Activated naive CD4-positive, alpha-beta T cell treated with anti-CD3 and anti-CD28 coated beads, Interleukin-2, amount 50 U/mL, for 16 hours (primary cell): ENCODE data around the gene TPI1.

Experiments
- DNase-seq: peaks from one replicate; pipeline ENCODE4 v3.0.0-alpha.2; 2020

Gene TPI1

DNA sequence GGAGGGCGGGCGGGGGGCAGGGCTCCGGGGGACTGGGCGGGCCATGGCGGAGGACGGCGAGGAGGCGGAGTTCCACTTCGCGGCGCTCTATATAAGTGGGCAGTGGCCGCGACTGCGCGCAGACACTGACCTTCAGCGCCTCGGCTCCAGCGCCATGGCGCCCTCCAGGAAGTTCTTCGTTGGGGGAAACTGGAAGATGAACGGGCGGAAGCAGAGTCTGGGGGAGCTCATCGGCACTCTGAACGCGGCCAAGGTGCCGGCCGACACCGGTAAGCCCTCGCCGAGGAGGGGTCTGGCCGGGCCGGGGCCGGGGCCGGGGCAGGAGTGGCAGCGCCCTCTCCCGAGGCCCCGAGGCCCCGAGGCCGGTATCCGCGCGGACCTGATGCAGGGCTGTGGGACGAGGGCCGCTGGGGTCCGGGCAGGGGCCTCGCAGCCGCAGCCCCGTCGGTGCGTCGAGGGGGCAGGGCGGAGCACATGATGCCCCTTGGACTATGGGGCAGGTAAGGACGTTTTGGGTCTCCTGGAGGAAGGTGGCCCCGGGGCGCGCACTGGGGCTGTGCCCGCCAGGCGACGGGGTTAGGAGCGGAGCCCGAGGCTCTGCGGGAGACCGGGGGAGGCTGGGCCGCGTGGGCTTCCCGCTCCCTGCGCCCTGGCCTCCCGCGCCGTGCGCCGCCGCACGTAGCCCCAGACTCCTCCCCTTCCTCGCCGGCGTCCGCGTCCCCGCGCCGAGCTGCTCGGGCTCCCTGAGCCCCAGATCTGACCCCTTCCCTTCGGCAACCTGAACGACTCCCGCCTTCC lies at the start of gene TPI1:
TPI1 (plus strand) TSS at position 119 of the 798 bp plus-strand sequence; CDS start at position 155, 36 bp downstream.
- DNase-seq: peak; percentile 79

DNA sequence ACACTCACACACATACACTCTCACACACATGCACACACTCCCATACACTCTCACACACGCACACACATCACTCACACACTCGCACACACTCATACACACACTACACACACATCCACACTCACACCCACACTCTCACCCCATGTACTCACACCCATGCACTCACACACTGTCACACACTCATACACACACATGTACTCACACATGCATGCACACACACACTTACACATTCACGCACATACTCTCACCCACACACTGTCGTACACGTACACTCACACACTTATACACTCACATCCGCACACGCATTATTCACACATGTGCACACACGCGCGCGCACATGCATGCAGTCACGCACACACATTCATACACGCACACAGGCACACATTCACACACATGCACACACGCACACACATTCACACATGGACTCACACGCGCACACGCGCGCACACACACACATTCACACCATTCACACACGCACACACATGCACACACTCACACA lies 49.6 kb upstream of the TPI1 start:
- DNase-seq: no peak

DNA sequence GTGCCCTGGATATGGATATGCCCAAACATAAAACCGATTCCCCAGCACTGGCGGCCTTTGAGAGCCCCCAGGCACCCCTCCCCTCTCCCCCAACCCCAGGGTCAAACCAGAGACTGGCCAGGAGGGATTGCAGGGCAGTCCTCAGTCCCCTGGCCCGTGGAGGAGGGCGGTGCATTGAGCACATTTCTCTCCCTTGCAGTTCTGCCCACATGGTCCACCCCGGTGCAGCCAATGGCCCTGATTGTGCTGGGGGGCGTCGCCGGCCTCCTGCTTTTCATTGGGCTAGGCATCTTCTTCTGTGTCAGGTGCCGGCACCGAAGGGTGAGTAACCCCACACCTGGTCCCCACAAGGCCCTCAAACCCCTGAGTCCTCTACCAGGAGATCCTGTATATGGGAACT lies 49.1 kb upstream of the TPI1 start:
- DNase-seq: no peak

- DNase-seq: no peak
Measured at GRCh38 chr12:6818645-6819044, 48.7 kb upstream of the TPI1 start.

DNA sequence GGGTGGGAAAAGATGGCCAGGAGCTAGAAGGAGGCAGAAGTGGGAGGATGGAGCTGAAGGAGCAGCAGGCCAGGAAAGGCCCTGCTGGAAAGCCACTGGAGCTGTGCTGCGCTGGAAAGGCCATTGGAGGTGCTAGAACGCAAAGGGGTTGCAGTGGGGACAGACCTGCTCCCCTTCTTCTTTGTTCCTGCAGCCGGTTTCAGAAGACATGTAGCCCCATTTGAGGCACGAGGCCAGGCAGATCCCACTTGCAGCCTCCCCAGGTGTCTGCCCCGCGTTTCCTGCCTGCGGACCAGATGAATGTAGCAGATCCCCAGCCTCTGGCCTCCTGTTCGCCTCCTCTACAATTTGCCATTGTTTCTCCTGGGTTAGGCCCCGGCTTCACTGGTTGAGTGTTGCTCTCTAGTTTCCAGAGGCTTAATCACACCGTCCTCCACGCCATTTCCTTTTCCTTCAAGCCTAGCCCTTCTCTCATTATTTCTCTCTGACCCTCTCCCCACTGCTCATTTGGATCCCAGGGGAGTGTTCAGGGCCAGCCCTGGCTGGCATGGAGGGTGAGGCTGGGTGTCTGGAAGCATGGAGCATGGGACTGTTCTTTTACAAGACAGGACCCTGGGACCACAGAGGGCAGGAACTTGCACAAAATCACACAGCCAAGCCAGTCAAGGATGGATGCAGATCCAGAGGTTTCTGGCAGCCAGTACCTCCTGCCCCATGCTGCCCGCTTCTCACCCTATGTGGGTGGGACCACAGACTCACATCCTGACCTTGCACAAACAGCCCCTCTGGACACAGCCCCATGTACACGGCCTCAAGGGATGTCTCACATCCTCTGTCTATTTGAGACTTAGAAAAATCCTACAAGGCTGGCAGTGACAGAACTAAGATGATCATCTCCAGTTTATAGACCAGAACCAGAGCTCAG lies 48.0 kb upstream of the TPI1 start:
- DNase-seq: no peak

GRCh38 chr12:6820166-6820565 lies 47.2 kb upstream of the TPI1 start:
- DNase-seq: no peak

- DNase-seq: no peak
Measured at GRCh38 chr12:6821591-6822425, 45.5 kb upstream of the TPI1 start, which contains the start of gene GPR162. Gene GPR162 (plus strand): TSS chr12:6821821. CDS start chr12:6823899, 2,078 bp downstream.

DNA sequence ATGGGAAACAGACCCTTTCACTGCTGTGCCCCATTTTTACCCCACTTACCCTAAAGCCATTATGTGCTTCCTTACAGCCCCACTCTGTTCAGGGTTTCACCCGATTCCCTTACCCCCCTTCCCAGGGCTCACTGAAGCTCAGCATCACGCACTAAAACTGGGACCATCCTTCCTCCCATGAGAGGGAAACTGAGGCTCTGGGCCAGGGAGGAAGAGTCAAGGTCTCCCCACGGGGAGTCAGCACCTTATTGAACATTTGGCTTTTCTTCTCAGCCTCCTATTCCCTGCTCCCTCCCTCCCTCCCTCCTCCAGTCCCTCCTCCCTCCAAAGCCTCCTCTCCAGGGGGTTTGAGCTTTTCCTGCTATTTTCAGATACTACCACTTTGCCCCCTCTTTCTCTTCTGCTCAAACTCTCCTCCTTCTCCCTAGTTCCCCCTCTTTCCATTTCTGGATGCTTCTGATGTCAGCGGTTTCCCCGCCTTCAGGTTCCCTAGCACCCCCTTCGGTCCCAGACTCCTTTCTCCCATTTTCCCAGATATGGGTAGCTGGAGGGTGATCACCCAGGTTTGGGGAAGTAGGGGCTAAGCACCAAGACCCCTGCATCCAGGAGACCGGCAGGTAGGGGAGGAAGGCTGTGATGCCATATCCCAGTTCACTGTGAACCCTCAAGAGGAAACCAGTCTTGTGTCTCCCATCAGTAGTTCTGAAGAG lies 44.8 kb upstream of the TPI1 start:
- DNase-seq: no peak

GRCh38 chr12:6823182-6824084 lies 43.9 kb upstream of the TPI1 start:
- DNase-seq: no peak

- DNase-seq: no peak
Measured at GRCh38 chr12:6824085-6824775, 43.1 kb upstream of the TPI1 start.

GRCh38 chr12:6824901-6825381 lies 42.4 kb upstream of the TPI1 start:
- DNase-seq: no peak

DNA sequence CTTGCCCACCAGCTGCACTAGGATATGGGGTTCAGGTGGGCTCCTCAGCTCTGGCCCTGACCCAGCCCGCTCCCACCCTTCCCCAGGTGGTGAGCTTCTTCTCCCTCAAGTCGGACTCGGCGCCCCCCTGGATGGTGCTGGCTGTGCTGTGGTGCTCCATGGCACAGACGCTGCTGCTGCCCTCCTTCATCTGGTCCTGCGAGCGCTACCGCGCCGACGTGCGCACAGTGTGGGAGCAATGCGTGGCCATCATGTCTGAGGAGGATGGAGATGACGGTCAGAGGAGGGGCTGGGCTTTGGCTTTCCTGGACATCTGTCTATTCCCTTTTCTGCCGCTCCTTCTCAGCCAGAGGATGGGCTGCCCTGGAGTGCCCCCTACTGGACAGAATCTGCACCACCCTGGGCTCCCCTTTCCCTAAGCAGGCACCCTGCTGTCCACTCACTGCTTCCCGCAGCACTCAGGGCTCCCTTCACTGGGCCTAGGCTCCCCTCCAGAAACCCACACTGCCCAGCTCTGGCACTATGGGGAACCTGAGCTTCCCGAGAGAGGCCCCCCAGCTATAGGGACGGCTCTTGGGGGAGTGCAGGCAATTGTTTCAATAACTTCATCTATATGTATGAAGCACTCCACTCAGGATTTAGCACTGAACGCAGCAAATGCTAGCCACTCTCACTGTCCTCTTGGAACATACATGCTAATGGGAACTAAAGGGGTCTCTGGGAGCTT lies 41.8 kb upstream of the TPI1 start:
- DNase-seq: peak; percentile 80

GRCh38 chr12:6826125-6826733 lies 41.1 kb upstream of the TPI1 start:
- no peak for DNase-seq

DNA sequence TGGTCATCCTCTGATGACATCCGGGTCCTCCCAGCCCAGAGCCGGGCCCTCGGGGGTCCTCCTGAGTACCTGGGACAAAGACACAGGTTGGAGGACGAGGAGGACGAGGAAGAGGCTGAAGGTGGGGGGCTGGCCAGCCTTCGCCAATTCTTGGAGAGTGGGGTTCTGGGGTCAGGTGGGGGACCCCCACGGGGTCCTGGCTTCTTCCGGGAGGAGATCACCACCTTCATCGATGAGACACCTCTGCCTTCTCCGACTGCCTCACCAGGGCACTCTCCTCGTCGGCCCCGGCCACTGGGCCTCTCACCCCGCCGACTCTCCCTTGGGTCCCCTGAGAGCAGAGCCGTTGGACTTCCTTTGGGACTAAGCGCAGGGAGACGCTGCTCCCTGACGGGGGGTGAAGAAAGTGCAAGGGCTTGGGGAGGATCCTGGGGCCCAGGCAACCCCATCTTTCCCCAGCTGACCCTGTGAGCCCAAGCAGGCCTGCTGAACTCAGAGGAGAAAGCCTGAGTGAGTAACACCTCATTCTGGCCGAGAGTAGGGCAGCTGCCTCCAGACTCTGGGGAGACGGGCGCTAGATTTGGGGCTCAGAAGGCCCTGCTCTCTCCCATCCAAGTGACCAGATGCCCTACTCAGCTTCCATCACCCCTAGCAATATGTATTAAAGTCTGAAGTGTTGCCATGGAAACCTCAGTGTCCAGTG lies 40.4 kb upstream of the TPI1 start:
- DNase-seq: no peak

DNA sequence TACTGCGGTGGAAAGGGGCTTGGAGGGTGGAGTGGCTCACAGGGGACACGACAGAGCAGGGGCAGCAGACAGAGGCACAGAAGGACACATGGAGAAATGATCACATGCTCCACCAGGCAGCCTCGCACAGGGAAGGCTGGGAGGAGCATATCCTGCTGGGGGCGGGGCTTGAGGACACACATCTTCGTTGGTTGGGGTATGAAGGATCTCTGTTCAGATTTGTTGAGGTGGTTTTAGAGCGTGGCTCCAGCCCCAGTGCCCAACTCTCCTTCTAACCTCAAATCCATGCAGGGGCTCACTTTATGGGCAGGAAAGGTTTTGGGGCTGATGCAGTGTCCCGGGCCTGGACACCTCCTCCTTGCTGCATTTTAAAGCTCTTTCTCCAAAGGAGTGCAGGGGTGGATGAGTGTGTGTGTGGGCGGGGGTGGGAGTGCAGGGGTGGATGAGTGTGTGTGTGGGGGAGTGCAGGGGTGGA lies 39.9 kb upstream of the TPI1 start:
- DNase-seq: peak; percentile 55

GRCh38 chr12:6827982-6828780 lies 39.1 kb upstream of the TPI1 start, which contains the start of gene P3H3:
Gene P3H3 (plus strand): TSS chr12:6828407. CDS start chr12:6828441, 34 bp downstream.
- no peak for DNase-seq
